OCI-LY1 (cell line): ENCODE measurements around the gene CYB5D1.

Experiments used
- CTCF ChIP-seq: fragments of 200-600 bp; sonication (generic), shearing (Covaris generic); IDR thresholded peaks from 2 replicates; pipeline ENCODE4 v1.5.1; 2017; ENCODE audit warnings: mild to moderate bottlenecking, antibody characterized with exemption, low read length, moderate library complexity, mixed read lengths
- EZH2 ChIP-seq: fragments of 200-600 bp; sonication (generic), shearing (Covaris generic); IDR thresholded peaks from 2 replicates; pipeline ENCODE4 v1.8.0; 2017; ENCODE audit warnings: borderline replicate concordance, mixed run types, mild to moderate bottlenecking, antibody characterized with exemption, low read length, moderate library complexity, mixed read lengths

- TF ChIP-seq CTCF (no peak), EZH2 (no peak)
Measured at GRCh38 chr17:7825206-7825990, 32.4 kb upstream of the CYB5D1 start.
